GM21576 (cell line): ENCODE results near the gene CELSR2.
"Not testable (repeated sequence)": the region's sequence is repeated elsewhere in the genome, so short reads cannot be mapped to it uniquely, and the experiment has no call there.

Experiments
- ATAC-seq: cut with Tn5 transposase; IDR thresholded peaks from one replicate; pipeline ENCODE4 v1.9.1; 2021; ENCODE audit warnings: mild to moderate bottlenecking, moderate library complexity; ENCODE audit not compliant: unreplicated experiment

The CELSR2 gene

DNA sequence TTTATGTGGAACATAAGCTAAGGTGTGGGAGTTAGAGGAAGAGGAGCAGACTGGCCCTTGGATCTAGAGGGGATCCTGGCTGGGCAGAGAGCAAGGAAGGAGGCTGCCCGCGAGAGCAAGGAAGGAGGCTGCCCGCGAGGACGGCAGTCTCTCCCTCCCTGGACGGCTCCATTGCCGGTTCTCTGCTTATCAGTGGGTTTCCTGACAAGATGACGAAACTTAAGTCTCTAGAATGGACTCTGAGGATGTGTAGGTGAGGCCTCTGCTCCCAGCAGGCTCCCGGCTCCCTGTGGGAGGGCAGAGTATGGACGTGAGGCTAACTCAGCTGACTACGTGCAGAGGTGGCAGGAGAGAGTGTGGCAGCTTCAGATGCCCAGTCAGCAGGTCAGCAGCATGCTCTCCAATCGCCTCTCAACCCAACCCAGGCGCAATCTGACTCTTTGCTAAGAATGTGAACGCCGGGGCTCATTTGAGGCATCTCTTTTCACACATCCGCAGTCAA lies 51.4 kb downstream of the CELSR2 start:
- ATAC-seq = no peak

DNA sequence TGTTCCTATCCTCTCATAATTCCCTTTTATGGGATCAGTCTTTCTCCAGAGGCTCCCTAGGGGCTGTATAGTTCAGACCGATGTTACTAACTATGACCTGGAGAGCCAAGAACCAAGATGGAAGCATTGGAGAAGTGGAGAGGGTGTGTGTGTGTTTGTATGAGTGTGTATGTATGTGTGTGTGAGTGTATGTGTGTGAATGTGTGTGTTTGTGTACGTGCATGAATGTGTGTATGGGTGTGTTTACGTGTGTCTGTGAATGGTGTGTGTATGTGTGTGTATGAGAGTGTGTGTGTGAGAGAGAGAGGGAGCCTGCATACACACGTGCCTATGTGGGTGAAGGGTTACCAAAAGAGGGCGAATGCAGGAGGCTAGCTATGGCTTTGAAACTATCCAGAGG lies 52.5 kb downstream of the CELSR2 start:
- ATAC-seq = no peak

DNA sequence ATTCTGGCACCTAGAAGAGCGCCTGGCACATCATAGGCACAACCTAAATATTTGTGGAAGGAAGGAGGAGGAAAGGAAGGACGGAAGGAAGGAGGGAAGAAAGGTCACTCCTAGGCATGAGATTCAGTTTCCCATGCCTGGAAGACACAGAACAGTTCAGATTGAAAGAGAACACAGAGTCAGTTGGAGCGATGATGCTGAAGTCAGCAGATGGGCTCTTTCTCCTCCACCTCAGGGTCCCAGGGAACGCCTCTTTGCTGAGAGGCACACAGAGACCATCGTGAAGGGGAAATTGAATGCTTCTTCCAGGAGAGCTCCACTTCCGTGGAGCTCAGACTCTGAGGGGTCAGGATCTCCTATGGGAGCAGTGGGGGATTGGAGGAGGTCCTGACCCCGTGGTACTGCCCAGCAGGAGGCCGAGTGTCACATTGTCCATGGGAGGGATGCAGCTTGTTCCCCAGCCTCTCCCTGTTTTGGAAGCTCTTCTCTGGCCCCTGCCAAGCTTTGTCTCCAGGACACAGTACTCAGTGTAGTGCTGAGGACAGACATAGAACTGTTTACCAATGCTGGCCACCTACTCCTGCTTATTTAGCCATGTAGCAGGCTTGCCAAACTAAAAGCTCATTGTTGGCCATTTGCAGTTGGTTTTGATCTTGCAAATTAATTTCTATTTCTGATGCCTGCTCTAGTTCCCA lies 55.0 kb downstream of the CELSR2 start:
- no peak for ATAC-seq

DNA sequence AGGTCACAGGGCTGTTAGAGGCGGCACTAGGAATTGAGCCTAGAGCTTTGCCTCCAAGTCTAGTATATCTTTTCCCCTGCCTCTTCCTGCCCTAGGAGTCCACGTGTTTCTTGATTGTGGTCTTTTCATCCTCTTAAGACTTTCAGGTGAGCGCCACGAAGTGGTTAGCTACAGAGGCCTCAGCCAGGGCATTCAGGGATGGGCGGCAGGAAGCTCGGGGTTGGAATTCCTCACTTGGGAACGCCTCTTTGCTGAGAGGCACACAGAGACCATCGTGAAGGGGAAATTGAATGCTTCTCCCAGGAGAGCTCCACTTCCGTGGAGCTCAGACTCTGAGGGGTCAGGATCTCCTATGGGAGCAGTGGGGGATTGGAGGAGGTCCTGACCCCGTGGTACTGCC lies 56.7 kb downstream of the CELSR2 start:
- not testable (repeated sequence) for ATAC-seq

DNA sequence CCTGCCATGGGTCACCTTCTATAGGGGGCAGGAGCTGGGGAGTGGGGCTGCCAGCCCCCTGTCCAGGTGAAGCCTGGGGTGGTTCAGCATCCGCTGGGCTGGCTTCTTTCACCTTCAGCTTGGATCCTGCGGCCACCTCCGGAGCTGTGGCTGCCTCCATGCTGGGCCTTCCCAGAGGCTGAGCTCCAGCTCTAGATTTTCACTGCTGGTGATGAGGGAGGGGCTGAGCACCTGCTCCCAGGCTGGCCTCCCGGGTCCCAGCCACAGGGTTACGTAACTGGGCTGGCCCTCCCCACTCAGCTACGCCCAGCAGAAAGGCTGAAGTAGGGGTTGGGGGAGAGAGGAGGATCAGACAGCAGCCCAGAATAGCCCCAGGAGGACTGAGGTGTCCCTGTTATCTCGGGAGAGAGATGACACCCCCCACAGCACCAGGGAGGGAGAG lies 57.5 kb downstream of the CELSR2 start, which contains the start of gene MYBPHL:
MYBPHL (minus strand) TSS at position 180 of the 442 bp plus-strand sequence; CDS start at position 160, 20 bp downstream.
- ATAC-seq = no peak

DNA sequence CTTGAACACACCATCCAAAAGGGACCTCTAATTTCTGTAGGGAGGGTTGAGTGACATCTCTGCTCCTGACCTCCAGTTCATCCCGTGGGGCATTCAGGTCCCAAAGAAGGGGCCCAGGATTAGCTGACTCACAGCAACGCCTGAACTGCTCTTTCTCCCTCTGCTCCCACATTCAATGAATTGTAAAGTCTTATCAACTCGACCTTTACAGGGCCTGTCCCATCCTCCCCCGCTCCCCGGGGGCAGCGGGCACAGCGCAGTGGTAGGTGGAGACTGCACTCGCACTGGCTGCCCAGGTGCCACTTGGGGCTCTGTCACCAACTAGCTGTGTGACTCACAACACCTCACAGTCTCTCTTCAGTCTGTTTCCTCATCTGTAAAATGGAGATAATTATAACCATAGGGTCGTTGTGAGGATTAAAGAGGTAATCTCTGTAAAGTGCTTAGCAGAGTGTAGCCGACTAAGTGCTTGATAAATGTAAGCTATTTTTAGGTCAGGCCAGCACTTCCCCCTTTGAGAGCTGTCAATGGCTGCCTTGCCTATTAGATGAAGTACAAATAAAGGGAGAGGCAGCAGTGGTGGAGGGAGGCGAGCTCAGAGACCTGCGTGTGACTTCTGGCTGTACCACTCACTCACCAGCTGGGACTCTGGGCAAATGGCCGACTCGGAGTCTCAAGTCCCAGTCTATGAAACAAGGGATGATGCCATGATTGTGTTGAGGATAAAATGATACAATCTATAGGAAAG lies 58.1 kb downstream of the CELSR2 start:
- ATAC-seq = no peak

DNA sequence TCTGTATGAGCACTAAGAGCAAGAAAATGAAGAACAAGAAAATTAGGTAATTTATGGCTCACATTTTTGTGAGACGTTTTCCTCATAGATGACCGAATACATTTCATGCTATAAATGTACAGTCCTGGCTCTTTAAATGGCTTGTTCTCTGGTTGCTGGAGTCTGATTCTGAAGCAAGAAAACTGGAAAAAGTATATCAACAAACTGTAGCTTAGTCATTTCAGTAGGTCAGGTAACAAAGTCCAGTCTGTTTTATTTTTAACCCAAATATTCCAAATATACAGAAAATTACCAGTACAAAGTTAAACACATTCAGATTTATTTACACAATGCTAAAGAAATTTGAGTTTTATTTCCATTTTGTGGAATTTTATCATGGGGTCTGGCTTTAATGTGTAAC lies 60.0 kb downstream of the CELSR2 start:
- no peak for ATAC-seq

DNA sequence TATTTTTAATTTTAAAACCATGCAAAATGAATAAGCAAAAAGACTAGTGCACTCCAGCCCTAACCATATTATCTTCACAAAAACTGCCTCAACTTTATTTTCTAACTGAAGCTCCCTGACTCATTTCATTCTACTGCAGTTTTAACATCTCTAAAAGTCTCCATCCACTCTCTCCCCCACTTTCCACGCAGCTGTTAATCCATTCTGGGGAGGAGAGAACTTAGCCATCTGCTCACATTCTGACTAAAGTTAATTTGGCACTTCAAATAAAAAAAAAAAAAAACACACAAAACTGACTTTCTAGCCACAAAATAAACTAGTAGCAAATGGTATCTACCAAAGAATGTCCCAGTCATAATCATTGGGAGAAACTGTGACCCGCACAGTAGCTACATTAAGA lies 62.9 kb downstream of the CELSR2 start:
- ATAC-seq = no peak

DNA sequence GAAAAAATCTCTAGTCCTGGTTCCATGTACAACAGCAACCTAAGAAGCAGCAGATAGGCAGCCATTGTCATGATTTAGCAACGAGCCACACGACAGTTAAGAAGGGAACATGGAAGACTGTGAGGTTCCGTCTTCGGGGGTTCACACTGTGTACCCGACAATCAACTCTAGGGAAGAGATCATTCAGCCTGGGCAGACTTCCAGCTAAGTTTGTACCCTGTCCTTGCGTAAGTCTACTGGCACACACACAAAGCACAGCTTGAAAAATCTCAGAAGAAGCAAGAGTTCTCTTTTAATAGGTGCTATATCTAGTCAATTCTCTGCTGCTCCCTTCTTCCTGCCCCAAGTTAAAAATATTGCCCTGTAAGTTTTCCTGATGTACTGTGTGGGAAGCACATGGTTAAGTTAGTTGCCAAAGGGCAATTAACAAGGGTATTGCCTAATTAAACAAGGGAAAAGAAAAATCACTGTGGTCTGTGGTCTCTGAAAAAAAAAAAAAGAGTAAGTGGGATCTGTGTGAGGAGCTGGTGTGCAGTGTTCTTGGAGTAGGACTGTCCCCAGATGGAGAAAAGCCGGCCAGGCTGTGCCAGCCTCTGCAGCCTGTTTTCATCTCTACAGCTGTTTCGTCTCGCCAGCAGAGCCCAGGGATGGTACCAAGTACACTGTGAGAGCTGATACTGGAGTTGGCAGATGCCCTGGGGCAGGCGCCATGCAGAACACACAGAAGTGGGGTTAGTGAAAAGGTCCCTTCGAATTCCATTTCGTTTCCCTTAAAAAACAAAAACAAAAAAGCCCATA lies 63.8 kb downstream of the CELSR2 start:
- ATAC-seq = no peak

DNA sequence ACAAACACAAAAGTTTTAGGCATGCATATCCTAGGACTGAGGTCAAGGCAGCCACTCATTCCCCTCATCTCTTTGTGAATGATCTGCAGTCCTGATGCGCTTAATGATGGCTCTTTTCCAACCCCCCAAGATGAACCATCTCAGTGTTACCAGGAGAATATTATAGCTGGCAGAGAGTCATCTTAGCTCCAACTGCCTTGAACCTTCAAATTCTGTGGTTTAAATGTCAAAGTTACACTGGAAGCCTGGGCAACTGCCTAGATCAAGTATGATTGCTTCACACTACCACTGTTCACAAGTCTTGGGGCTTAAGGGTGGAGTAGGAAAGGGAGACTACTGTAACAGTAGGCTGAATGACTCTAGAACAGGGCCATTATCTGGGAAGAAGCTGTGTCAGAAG lies 65.5 kb downstream of the CELSR2 start:
- no peak for ATAC-seq

DNA sequence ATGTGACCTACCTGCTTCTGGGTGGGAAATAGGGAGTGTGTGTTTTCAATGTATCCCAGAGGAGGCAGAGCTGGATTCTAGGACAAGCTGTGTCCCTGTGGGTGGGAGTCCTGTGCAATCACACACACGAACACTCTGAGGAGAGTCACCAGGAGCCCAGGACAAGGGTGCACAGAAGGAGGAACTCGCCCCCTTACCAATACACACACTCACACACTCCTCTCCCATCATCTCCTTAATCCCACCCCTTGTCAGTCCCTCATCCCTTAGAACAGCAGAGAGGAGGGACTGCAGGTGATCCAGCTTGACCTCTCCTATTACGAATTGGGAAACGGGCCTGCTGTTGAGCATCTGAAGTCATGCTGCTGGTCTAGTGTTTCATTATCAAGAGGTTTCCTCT lies 65.9 kb downstream of the CELSR2 start:
- no peak for ATAC-seq

DNA sequence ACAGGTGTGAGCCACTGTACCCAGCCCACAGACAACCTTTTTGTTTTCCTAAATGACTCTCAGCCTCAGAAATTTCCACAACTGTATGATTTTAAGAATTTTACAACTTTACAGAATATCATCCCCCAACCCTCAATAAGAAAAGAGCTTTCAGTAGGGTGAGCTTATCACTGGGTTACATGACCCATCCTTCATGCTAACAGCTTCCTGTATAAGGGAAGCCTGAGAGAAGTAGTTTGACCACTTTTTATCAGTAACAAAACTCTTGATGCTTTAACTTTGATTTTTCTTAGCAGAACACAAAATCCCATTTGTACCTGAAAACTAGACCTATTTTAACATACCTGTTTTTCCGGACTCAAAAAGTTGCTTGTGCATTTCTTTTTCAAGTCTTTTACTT lies 67.2 kb downstream of the CELSR2 start:
- ATAC-seq = no peak

DNA sequence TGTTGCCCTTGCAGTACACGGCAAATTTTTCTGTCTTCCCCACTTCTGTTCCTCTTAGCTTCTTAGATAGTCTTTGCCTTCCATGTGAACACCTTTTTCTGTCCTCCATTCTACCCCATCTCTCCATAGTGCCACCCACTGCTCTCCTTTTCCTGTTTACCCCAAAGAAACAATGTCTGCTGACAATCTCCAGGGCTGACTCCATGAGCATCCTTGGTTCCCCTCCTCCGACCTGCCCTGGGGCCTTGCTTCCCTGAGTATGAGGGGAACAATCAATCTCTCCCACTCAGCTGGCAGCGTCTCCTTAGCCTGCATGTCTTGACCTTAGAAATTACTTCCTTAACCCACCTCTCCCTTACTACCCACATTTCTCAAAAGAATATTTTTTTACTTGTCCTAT lies 69.8 kb downstream of the CELSR2 start:
- no peak for ATAC-seq

DNA sequence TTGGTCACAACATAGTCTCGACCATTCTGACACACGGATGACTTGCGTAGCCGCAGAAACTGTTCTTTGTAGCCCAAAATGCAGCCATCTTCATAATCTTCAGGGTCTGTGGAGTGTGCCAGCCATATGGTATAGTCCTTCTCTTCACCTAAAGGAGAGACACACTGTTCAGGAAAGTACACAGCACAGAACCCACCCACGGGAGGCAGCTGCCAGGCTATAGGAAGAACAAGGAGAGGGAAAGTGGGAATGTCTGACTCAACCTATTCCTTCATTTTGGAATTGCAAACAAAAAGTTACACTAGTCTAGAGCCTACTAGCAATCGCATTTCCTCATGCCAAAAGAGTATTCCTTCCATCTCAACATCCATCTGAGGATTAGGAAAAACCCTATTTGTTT lies 73.6 kb downstream of the CELSR2 start:
- ATAC-seq = no peak
